ENCODE data around the gene RCOR2.

The RCOR2 gene

DNA sequence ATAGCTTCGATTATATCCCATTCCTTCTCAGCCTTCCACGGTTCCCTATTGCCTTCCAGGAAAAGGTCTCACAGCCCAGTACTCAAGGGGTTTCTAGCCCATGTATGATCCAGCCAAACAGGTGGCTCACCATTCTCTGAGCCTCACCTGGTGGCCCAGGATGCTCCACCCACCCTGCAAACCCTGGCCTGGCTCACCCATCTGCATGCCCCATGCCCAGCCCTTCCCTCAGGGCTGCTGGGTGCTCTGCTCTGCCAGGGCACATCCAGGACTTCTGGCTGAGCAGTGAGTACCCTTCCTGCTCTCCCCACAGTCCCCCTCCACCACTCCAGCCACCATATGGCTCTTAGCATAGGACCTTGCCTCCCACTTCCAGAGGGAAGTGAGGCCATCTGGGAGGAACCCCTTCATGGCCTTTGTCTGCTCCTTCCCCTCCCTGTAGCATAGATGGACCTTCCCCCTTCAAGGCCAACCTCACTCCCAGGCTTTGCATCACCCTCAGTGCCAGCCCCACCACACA, 5.8 kb upstream of the RCOR2 start:
- no peak for DNase-seq

DNA sequence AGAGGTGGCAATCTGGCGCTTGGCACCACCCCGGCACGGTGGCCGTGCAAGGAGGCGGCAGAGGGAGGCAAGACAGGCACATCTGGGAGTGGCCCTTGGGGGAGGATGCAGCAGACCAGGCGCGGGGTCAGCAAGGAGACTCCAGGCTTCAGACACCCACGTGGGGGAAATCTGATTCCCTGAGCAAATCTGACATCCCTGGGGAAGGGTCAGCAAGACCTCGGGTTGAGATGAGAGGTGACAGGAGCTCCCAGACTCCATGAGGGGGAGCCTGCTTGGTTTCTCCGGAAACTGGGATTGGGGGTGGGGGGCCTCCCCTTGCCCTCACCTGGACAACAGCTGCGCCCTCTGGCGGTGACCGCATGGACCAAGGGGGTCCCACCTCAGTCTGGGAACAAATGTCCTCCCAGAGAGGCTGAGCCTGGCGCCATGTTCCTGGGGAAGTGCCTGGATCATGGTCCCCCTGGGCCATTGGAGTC, 4.0 kb upstream of the RCOR2 start:
- DNase-seq: peak; percentile 69

DNA sequence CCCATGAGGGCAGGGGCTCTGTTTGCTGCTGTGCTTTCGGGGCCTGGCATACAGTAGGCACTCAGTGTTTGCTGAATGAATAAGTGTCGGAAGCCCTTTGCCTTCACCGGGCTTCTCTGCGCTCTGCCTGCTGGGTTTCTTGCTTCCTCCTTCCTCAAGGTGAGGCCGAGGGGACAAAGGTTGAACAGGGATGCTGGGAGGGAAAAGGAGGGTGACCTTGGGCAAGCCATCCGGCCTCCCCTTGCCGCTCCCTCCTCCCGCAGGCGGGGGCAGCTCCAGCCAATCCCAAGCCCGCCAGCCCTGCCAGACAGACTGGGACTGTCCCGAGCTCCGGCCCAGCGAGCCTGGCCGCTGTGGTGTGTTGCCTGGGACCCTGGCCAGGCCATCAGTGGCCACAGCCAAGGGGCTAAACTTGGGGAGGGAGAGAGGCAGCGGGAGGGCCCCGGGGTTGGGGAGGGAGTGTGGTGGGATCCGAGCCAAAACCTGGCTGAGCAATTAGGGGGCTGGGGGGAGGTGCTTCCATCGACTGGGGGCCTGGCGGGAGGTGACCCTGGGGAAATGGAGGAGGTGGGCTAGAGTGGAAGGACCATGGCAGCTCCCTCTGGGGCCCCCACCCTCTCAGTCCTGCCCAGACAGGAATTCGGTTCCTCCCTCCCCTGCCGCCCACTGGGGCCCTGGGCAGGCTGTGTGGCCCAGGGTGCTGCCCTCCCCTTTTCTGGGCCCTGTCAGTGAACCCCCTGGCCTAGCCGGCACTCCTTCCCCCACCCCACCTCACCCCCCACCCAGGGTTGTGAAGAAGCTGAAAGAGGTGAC, 3.4 kb upstream of the RCOR2 start:
- no peak for DNase-seq

DNA sequence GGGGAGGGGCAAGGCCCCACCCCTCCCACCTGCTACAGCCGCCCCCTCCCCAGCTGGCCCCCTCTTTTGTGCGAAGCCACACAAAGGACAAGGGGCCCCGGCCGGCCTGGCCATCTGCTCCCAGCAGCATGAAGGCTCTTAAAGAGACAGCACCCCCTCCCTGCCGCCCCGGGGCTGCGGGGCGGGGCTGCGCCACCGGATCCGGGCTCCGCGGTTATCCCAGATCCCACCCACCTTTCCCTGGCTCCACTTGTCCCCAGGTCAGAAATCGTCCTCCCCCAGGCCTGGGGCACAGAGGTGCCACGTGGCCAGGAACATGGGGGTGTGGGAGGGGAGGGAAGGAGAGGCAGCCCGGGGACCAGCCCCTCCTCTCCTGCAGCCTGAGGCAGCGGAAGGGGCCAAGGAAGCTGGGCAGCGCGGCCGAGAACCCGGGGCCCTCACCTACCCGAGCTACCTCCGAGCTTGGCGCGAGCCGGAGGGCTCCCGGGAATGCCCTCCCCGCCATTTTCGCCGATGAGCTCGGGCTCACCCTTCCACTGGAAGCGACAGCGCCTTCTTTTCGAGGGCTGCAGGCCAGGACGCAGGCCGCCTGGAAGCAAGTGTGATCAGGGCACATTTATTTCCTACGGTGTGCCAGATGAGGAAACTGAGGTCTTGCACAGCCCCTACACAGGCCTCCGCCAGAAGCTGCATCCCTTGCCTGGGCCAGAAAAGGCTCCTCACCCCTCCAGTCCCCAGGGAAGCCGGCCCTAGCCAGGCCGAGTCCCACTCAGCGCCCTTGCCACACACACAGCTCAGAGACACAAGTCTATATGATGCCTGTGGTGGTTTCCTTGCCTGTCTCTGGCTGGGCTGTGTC, 2.5 kb upstream of the RCOR2 start:
- no peak for DNase-seq

DNA sequence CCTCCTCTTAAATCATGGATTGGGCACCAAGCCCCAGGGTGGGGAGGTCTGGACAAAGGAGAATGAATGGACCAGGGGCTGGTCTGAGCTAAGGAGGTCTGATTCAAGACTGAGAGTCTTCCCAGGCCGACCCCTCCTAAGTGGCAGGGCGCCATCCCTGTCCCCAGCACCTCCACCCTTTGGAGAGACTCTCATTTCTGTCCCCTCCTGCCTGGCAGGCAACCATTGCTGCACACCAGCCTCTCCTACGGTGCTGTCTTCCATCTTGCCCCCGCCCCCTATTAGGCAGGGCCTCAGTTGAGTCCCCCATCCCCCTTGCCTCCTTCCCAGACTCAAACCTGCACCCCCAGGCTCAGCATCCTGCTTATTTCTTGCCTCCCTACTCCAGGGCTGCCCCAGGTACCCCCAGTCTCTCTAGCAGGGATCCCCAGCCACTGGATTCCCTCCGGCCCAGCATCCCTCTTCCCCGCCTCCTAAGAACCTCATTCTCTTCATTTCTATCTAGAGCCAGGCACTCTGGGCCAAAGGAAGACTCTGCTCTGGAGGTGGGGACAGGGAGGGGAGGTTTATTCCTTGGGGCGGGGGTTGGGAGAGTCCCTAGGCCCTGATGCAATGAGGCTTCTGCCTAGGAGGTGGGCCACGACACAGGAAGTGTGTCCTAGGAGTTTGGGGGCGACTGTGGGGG, 1.7 kb upstream of the RCOR2 start:
- DNase-seq: no peak

DNA sequence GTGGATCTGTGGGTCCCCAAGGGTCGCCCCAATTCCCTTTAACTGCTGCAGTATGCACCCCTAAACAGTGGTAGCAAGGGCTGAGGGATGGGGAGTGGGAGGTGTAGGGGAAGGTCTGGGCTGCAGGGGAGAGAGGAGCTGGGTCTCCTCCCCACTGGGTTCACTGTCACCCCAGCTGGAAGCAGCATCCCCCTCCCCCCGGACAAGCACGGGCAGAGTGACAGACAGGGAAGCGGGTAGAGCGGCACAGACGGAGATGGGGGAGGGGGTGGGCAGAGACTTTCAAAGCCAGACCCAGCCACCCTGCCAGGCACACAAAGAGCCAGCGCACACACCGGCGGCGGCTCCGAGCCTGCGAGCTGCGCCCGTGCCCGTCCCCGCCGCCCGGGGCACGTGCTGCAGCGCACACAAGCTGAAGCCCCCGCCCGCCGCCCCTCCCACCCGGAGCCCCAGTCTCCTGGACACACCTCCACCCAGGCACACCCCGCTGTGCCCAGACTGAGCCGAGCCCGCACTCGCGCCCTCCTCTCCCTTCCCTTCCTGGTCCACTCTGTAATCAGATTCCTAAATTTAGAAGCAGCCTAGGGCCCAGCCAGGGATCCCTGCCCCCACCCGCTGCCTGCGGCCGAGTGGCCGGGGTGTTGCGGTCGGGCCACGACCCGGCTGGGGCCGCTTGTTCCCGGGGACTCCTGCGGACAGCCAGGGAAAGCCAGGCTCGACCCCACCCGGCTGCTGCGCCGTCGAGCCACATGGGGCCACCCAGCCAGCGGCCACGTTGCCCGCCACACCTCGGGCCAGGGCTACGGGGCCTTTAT, 935 bp upstream of the RCOR2 start:
- peak; percentile 60 for DNase-seq

DNA sequence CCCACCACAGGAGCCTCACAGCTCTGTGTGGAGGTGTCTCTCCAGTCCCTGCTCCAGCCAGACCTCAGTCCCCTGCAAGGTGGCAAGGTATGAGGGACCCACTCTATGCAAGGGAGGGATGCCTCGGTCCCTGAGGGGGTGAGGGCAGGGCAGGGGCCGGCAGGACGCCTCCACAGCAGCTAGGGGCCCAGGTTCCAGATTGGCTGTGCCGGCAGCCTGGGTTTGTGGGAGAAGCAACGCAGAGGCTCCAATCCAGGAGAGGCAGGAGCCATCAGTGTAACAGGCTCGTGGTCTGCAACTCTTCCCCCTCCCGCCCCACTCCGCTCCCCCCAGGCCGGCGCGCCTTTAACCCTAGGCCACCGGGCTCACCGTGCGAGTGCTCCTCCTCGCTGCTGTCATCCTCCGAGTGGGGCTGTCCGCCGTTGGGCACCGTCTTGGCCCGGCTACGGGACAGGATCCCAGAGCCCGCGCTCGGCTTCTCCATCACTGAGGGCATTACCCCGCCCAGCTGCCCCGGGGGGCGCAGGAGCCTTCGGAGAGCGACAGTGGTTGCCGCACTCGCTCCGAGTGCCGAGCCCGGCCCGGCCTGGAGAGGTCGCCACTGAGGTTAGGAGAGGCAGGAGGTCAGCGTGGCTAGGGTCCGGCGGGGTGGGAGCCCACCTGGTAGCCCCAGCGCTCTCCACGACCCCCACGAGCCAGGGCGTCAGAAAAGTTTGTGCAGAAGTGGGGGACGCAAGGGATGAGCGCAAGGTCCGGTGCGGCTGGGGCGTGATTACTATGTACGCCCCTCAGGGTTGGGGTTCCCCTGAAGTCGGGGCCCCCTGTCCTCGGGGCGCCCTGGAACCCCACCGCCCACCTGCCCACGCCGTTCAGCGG, 765 bp downstream of the RCOR2 start:
- DNase-seq: peak; percentile 46

DNA sequence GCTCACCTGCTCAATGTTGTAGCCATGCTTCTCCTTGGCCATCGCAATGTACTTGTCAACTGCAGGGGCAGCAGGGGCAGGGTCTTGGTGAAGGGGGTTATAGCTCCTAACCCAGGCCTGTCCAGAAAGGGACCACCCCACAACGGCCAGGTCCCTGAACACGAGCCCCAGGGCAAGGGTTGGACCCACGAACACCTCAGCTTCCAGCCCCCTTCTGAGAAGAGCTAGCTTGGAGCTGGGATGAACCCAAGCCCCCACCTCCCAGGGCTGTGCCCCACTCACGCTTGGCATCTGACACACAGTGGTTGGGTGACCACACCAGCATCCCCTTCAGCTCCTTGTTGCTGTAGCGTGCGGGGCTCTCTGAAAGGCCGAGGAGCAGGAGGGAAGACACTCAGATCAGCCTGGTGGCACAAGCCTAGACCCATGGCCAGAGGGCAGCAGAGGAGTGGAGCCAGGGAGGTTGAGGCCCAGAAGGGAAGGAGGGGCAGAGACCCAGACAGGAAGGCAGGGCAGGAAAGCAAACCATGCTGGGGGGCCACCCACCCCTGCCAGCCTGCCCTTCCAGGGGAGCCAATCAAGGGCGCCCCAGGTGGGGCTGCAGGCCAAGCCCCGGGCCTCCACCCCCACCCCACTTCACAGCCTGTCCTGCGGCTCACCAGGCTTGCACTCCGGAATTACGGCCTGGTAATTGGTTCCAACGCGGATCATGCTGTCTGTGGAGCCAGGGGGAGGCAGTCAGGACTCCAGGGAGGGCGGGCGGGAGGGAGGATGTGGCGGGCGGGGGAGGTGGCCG, 1.9 kb downstream of the RCOR2 start:
- DNase-seq: no peak

DNA sequence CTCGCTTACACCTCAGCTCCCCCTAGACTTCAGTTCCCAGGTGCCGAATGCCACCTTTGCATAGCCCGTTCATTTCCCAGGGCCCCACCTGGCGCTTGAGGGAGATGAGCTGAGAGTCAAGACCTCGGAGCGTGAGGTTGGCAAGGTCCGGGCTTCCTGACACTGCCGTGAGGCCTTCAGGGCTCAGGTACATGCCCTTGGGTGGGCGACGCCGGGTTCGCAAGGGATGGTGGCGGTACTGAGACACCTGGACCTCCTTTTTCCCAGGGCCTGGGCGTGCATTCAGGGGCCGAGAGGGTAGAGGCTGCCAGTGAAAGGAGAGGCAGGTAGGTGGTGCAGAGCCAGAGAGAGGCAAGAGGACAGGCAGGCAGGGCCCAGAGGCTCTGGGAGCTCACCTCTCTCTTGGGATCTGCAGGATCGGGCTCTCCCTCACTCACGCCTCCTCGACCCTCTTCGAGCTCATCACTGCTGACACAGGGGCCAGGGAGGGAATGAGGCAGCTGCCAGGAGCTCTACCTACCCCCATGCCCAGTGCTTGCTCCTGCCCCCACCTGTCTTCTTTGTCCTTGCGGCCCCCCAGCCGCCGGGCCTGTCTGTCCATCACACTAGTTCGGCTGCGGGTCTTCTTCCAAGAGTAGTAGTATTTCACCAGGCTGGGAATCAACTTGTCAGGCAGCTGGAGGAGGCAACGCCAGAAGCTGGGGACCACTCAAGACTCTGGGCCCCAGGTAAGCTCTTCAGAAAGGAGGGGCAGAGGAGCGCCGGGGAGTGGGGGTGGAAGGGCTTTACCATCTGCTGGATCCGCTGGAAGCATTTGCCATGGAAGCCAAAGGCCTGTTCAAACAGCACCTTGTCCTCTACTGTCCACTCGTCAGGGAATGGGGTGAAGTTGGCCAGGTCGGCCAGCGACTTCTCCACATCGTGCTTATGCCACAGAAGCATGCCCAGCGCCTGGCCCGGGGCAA, 2.8 kb downstream of the RCOR2 start:
- DNase-seq: no peak

DNA sequence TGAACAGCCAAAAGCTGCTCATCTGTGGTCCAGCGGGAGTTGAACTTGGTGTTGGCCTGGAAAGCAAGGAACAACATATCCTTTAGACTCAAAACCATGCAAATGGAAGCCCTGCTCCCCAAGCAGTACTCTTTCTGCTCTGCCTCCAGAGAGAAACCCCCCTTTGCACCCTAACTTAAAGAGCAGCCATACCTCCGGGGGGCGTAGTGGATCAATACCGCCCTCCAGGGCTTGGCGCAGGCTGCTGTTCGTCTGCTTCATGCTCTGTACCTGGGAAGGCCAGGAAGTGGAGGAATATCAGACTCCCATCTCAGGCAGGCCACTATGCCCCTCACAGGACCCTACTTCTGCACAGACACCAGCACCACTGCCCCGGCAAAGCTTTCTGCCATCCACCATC, 4.3 kb downstream of the RCOR2 start:
- no peak for DNase-seq

DNA sequence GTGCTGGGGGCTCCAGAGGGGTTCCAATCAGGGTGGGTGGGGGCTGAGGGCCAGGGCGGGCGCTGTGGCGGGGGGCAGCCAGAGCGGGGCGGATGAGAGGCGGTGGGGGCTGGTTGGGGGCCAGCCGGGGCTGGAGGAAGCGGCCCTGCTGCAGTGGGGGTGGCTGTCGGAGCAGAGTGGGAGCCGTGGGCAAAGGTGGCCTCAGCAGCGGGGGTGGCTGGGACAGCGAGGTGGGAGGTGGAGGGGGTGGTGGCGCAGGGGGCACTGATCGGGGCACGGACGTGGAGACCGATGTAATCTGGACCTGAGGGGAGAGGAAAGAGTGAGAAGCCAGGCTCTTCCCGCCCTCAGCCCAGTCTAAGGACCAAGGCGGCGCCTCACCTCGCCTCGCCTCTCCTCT, 5.1 kb downstream of the RCOR2 start:
- no peak for DNase-seq

DNA sequence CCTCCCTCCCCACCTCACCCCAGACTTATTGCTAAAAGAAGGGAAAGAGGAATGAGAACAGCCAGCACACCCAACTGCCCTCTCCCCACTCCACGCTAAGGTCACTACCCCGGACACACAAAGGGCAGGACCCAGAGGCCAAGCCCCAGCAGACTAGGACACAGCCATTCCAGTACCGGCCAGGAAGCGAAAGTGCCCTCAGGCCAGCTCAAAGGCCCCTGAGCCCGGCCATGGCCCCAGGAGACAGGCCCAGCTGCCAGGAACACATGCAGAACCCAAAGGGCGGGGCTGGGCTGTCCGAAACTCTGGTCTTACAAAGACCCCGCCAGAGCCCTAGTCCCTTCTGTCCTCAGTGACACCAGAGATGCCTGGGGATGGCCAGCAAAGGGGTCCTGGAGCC, 5.5 kb downstream of the RCOR2 start:
- DNase-seq: no peak

DNA sequence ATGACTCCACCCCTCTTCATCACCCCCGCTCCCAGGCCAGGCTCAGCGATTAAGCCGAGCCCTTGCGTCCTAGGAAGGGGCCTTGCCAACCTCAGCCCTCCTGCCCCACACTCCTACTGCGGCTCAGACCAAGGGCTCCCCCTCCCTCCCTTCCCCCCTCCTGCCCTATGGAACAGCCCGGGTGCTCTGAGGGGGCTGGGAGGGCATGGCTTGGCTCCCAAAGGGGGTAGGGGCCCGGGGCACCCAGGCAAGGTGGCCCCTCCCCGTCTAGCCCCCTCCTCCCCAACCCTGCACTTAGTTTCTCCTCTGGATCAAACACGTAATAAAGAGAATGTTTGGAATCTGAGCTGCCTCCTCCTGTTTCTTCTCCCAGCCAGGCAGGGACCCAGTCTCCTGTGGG, 6.3 kb downstream of the RCOR2 start:
- DNase-seq: no peak

DNA sequence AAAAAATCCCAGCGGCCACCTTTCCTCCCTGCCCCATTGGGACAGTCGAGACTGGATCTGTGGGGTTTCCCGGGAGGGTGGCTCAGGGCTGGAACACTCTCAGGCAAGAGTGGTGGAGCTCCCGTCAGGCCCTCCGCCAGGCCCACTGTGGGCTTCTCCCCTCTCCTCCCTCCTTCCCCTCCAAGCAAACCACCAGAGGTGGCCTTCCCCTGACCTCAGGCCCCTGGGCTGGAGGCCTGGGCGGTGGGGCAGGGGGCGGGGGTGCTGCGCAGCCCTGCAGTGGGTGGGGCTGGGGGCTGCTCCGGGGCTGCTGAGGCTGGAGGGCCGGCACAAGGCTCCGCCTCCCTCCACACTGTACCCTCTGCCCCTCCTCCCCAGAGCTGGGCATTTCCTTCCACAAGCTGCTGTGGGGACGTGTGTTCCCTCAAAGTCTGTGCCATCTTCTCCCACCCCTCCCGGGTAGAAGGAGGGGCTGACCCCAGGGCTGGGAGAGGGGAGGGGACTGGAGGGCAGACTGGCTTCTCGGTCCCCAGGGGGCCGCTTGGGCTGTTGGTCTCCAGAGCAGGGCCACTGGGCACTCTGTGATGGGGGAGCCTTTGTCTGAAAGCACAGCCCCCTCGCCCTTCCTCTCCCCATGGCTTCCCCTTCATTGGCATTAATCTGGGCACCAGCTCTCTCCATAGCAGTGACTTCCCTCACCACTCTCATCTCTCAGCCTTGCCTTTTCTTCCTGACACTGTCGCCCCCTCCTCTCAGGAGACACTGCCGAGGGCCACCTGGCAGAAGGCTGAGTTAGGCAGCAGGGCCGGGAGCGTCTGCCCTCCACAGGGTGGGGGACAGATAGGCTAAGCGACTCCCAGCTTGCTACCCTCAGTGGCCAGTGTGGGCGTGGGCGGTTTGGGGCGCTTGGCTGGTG, 7.1 kb downstream of the RCOR2 start:
- no peak for DNase-seq

DNA sequence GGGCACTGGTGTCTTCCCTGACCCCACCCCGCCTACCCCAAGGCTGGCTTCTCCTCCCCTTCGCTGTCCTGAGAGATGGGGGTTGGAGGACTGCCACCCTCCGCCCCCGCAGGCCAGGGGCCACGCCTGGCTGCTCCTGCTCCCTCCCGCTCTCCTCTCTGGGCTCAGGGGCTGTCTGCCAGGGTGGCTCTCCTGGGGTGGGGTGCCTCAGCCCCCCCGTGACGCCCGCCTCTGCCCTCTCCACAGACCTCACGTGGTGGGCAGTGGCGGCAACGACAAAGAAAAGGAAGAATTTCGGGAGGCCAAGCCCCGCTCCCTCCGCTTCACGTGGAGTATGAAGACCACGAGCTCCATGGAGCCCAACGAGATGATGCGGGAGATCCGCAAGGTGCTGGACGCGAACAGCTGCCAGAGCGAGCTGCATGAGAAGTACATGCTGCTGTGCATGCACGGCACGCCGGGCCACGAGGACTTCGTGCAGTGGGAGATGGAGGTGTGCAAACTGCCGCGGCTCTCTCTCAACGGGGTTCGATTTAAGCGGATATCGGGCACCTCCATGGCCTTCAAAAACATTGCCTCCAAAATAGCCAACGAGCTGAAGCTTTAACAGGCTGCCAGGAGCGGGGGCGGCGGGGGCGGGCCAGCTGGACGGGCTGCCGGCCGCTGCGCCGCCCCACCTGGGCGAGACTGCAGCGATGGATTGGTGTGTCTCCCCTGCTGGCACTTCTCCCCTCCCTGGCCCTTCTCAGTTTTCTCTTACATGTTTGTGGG, 8.1 kb downstream of the RCOR2 start:
- no peak for DNase-seq

DNA sequence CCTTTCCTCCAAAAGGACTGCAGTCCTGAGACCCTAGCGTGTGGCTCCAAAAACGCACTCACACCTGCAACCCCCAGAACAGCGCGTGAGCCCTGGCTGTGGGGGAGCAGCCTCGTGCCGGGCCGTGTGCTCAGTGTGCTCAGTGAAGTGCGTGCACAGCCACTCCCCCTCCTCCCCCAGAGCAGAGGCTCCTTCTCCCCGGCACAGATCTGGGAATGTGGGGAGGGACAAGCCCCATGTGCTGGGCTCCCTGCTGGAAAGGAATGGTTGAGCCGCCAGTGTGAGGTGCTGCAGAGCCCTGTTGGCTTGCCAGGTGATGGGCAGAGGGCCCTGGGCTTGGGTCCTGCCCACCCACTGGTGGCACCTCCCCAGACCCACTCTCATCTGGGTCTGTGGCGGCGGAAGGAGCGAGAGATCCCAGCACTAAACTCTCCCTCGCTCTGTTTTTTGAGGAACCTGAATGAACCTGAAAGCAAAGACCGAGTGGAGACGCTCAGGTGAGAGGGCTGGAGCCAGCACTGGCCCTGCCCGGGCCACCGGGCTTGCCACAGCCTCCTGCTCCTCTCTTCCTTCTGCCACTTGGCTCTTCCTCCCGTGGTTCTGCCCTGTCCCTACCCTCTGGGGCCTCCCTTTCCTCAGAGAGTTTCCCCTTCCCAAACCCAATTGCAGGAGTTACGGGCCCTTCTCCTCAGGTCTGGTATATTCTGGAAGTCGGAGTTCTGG, 9.0 kb downstream of the RCOR2 start:
- DNase-seq: no peak

DNA sequence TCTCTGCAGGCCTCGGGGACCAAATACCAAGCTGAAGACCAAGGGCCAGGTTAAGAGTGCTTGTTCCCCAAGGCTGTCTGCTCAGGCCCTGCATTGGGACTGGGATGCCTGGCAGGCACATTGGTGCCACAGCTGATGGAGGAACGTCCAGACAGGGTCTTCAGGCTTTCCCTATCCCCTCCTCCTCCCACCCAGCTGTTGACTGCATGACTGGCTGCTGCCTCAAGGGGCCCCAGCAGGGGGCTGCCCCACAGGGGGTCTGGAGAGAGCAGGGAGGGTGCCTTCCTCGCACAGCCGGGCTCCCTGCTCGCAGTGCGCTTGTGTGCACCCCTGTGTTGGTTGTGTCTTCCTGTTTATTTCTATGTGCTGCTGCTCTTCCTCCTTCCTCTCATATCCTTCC, 9.9 kb downstream of the RCOR2 start:
- no peak for DNase-seq
